Activated T-cell treated with anti-CD3 and anti-CD28 coated beads, Interleukin-2, amount 50 U/mL, for 4 hours (primary cell): ENCODE results near the gene AP2S1. TPM values are rescaled to one million over a fixed set of nuclear protein-coding genes. Genes with fewer than 3 reads are reported as not detected.
"Not testable (repeated sequence)": the region's sequence is repeated elsewhere in the genome, so short reads cannot be mapped to it uniquely, and the experiment has no call there.

ENCODE experiments used
- ATAC-seq, 2 donors: fragments of 200-7000 bp; cut with Tn5 transposase; one replicate each; pipeline ENCODE4 v1.10.0; 2021
- DNase-seq: peaks from one replicate; pipeline ENCODE4 v3.0.0-alpha.2; 2020
- H3K27me3 Mint-ChIP-seq: one replicate; pipeline ENCODE4 v1.8.0; 2021; ENCODE audit warnings: low read depth, mixed read lengths
- H3K36me3 Mint-ChIP-seq: one replicate; pipeline ENCODE4 v1.8.0; 2022; ENCODE audit warnings: mixed read lengths; ENCODE audit not compliant: insufficient read depth
- H3K4me1 Mint-ChIP-seq: one replicate; pipeline ENCODE4 v1.8.0; 2021; ENCODE audit warnings: low read depth, mixed read lengths
- H3K4me3 Mint-ChIP-seq: one replicate; pipeline ENCODE4 v1.8.0; 2021; ENCODE audit warnings: mild to moderate bottlenecking, moderate library complexity, mixed read lengths
- H3K9me3 Mint-ChIP-seq: one replicate; pipeline ENCODE4 v1.8.0; 2021; ENCODE audit warnings: mixed read lengths
- total RNA-seq, 3 donors: library from RNA; stranded (reverse); gene quantifications; one replicate each; pipeline ENCODE4 v1.2.1, GENCODE V29; 2021

The AP2S1 gene
- total RNA-seq, 3 donors from 2014 or later: 106 to 130 (median 116) TPM

GRCh38 chr19:46813839-46814358, 36.7 kb downstream of the AP2S1 start:
- H3K36me3 Mint-ChIP-seq: no peaks in the 10 kb centered on the region
- no peaks in the 10 kb centered on the region for H3K27me3 Mint-ChIP-seq
- H3K9me3 Mint-ChIP-seq: no peaks in the 10 kb centered on the region
- H3K4me3 Mint-ChIP-seq: no peak overlapping the region
- no peaks in the 10 kb centered on the region for H3K4me1 Mint-ChIP-seq
- DNase-seq (no peak), ATAC-seq (no peak)

DNA sequence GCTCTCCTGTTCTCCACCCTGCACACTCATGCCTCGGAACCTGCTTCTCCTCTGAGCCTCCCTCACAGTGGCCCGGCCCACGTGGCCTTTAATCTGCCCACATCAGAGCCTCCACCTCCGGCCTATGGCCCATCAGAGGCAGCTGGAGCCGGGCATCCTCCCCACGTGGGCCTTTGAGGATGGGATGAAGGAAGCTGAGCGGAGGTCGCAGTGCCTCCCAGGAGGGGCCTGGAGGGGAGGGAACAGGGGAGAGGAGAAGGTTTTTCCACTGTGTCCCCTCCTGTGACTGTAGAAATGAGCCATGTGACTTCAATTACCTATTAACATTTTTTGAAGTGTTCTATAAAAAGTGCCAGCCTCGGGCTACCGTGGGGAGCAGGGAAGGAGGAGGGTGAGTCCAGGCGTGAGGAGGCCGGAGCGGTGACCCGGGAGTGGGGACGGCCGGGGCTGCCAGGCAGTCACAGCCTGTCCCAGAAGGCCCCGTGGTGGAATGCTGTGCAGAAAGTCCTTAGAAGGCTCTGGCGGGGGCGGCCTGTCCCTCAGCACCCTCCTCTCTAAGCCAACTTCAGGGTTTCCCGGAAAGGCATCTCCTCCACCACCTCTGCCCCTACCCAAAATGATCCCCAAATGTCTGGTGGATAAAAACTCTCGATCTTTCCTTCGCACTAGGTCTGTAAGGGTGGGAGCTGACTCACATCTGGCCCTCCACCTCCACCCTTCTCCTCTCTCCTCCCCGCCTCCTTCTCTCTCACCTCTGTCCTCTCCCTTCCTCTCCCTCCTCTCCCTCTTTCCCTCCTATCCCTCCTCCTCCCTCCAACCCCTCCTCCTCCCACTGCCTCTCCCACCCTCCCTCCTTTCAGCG, 37.4 kb downstream of the AP2S1 start:
- no peak for DNase-seq

DNA sequence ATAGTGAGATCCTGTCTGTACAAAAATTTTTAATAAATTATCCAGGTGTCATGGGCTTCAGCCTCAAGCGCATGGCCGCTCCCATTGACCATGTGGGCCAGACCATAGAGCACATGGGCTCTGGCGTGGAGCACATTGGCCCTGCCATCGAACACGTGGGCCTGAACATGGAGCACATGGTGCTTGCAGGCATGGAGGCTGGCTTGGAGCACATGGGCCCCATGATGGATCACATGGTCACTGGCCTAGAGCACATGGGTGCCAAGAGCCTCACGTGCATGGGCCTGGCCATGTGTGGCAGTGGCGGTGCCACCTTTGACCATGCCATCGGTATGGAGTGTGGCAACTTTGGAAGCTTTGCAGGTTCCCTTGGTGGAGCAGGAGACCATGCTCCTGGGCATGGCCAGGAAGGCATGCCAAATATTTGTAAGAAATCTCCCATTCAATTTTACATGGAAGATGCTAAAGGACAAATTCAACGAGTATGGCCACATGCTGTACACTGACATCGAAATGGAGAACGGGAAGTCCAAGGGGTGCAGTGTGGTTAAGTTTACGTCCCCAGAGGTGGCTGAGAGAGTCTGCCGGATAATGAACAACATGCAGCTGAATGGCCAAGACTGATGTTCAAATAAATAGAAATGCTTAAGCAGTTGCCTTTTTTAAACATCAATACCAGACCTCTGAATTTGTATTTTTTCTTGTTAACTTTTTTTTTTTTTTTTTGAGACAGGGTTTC, 40.9 kb downstream of the AP2S1 start:
- H3K9me3 Mint-ChIP-seq: no peaks in the 10 kb centered on the region
- no peak overlapping the region for H3K4me3 Mint-ChIP-seq
- no peaks in the 10 kb centered on the region for H3K27me3 Mint-ChIP-seq
- H3K4me1 Mint-ChIP-seq: no peaks in the 10 kb centered on the region
- no peak for DNase-seq
- ATAC-seq: no peak
- H3K36me3 Mint-ChIP-seq: no peaks in the 10 kb centered on the region

More for the DNA sequence above, 37.4 kb downstream of the AP2S1 start:
- Mint-ChIP-seq H3K36me3 (no peaks in the 10 kb centered on the region), H3K4me1 (no peaks in the 10 kb centered on the region), H3K9me3 (no peaks in the 10 kb centered on the region), H3K27me3 (no peaks in the 10 kb centered on the region), H3K4me3 (no peak overlapping the region)
- no peak for ATAC-seq

GRCh38 chr19:46806656-46807055, 44.0 kb downstream of the AP2S1 start:
- H3K36me3 Mint-ChIP-seq: no peaks in the 10 kb centered on the region
- ATAC-seq: no peak
- H3K9me3 Mint-ChIP-seq: no peaks in the 10 kb centered on the region
- H3K4me3 Mint-ChIP-seq: no peak overlapping the region
- H3K27me3 Mint-ChIP-seq: no peaks in the 10 kb centered on the region
- no peak for DNase-seq
- no peaks in the 10 kb centered on the region for H3K4me1 Mint-ChIP-seq

- not testable (repeated sequence) for DNase-seq, H3K36me3 Mint-ChIP-seq, H3K4me1 Mint-ChIP-seq, ATAC-seq, H3K27me3 Mint-ChIP-seq, H3K4me3 Mint-ChIP-seq, H3K9me3 Mint-ChIP-seq
Measured at GRCh38 chr19:46804432-46804831, 46.2 kb downstream of the AP2S1 start.

DNA sequence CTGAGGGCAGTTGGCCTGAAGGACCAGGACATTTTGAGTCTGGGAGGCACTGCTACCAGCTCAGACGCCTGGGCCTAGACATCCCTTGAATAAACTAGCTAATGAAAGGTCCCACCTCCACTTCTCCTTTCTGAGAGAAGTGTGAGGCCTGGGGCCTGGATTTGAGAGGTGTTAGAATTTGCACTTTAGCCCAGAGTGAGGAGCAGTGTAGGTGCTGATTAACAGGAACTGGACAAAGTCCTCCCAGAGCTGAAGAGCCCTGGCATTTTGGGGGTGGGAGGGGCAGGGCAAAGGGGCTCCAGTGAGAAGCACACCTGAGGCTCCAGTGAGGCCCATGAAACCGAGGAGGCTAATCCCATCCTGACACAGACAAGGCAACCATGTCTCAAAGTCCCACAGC, 47.1 kb downstream of the AP2S1 start:
- ATAC-seq (no peak), DNase-seq (no peak)
- H3K4me1 Mint-ChIP-seq: no peaks in the 10 kb centered on the region
- H3K9me3 Mint-ChIP-seq: no peaks in the 10 kb centered on the region
- no peaks in the 10 kb centered on the region for H3K27me3 Mint-ChIP-seq
- H3K4me3 Mint-ChIP-seq: no peak overlapping the region
- H3K36me3 Mint-ChIP-seq: no peaks in the 10 kb centered on the region

DNA sequence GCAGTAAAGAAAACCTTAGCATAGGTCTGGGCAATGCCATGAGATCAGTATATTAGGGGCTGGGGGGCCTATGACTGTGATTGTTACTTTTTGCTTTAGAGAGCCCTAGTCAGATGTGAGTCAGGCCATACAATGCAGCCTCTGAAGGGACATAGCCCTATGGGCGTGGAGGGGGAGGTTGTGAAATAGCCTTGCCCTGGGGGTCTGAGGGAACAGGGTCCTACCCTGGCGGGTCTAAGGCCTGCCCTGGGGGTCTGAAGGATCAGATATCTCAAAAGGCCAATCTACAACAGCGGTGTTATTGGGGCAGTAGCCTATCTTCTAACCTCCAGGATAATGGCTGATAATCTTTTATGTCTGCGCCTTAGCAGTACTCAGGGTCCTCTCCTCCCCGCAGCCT, 48.5 kb downstream of the AP2S1 start:
- no peaks in the 10 kb centered on the region for H3K4me1 Mint-ChIP-seq
- H3K27me3 Mint-ChIP-seq: no peaks in the 10 kb centered on the region
- DNase-seq (no peak), ATAC-seq (no peak)
- no peak overlapping the region for H3K4me3 Mint-ChIP-seq
- no peaks in the 10 kb centered on the region for H3K36me3 Mint-ChIP-seq
- no peaks in the 10 kb centered on the region for H3K9me3 Mint-ChIP-seq

DNA sequence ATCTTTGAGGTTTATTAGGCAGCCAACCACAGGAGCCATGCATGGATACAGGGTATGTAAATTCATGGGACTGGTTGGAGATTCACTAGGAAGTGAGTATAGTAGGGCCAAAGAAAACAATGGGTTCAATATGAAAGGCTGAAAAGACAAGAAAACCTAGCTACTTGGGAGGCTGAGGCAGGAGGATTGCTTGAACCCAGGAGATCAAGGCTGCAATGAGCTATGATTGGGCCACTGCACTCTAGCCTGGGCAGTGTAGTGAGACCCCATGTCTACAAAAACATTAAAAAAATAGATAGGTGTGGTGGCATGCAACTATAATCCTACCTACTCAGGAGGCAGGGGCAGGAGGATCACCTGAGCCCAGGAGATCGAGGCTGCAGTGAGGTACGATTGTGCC, 51.9 kb downstream of the AP2S1 start:
- Mint-ChIP-seq H3K27me3 (no peaks in the 10 kb centered on the region), H3K9me3 (no peaks in the 10 kb centered on the region), H3K4me1 (no peaks in the 10 kb centered on the region), H3K36me3 (no peaks in the 10 kb centered on the region), H3K4me3 (no peak overlapping the region)
- DNase-seq (no peak), ATAC-seq (no peak)

DNA sequence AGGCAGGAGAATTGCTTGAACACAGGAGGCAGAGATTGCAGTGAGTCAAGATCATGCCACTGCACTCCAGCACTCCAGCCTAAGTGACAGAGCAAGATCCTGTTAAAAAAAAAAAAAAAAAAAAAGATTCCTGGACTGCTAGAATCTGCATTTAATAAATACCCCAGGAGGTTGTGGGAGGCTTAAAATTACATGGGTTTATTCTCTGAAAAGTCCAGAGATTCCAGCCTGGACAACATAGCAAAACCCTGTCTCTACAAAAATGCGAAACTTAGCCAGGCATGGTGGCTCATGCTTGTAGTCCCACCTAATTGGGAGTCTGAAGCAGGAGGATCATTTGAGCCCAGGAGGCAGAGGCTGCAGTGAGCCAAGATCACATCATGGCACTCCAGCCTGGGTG, 52.8 kb downstream of the AP2S1 start:
- H3K4me1 Mint-ChIP-seq: no peaks in the 10 kb centered on the region
- no peak overlapping the region for H3K4me3 Mint-ChIP-seq
- no peaks in the 10 kb centered on the region for H3K9me3 Mint-ChIP-seq
- no peak for ATAC-seq
- DNase-seq: no peak
- H3K36me3 Mint-ChIP-seq: no peaks in the 10 kb centered on the region
- H3K27me3 Mint-ChIP-seq: no peaks in the 10 kb centered on the region

DNA sequence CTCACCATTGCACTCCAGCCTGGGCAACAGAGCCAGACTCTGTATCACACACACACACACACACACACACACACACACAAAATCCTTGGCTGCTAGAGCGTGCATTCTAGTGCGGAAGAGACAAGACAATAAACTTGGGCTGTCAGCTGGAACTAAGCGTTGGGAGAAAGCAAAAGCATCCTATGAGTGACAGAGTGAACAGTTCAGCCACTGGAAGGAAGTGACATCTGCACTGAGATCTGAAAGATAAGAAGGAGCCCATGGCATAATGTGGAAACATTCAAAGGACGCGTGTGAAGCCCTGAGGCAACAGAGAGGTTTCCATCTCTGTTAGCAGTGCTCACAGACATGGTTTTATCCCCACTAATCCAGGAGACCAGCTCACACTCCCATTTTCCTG, 58.7 kb downstream of the AP2S1 start:
- Mint-ChIP-seq H3K4me3 (no peak overlapping the region), H3K4me1 (peaks cover 25% of the 10 kb centered on the region), H3K9me3 (no peaks in the 10 kb centered on the region), H3K27me3 (no peaks in the 10 kb centered on the region), H3K36me3 (peaks cover under 1% of the 10 kb centered on the region)
- ATAC-seq: peak in 1 of 2 donors; percentile 8
- DNase-seq: no peak

DNA sequence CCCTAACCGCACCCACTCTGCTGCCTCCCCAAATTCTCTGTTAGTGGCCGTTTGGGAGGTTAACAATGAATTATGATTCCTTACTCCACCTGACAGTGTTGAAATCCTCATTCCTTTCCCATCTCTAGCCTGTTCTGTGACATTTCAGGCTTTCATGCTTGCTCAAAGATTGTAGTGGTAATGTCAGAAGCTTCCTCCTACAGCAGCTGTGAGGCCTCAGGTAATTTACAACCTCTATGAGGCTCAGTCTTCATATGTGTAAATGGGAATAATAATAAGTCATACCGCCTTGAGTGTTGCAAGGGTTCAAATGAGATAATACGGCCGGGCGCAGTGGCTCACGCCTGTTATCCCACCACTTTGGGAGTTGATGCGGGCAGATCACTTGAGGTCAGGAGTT, 61.3 kb downstream of the AP2S1 start:
- Mint-ChIP-seq H3K27me3 (no peaks in the 10 kb centered on the region), H3K9me3 (no peaks in the 10 kb centered on the region), H3K4me1 (peaks cover 41% of the 10 kb centered on the region), H3K36me3 (peaks cover 25% of the 10 kb centered on the region), H3K4me3 (no peak overlapping the region)
- DNase-seq (no peak), ATAC-seq (no peak)

GRCh38 chr19:46788968-46789338, 61.7 kb downstream of the AP2S1 start:
- ATAC-seq: no peak

GRCh38 chr19:46788262-46788967, 62.2 kb downstream of the AP2S1 start, which contains the start of gene SLC1A5:
Gene SLC1A5 (minus strand): TSS chr19:46788594. CDS start chr19:46787965, 629 bp downstream.
- ATAC-seq (peak; percentile 81 to 84), DNase-seq (peak; percentile 99)
- peak within 1 kb of the TSS; percentile 98 for H3K4me3 Mint-ChIP-seq
- H3K36me3 Mint-ChIP-seq: peaks cover 34% of the 10 kb centered on the region
- H3K27me3 Mint-ChIP-seq: no peaks in the 10 kb centered on the region
- no peaks in the 10 kb centered on the region for H3K9me3 Mint-ChIP-seq
- peaks cover 50% of the 10 kb centered on the region for H3K4me1 Mint-ChIP-seq

More at GRCh38 chr19:46788968-46789338, 61.7 kb downstream of the AP2S1 start:
- Mint-ChIP-seq H3K4me1 (peaks cover 45% of the 10 kb centered on the region), H3K4me3 (peak overlapping the region; percentile 98), H3K27me3 (no peaks in the 10 kb centered on the region), H3K9me3 (no peaks in the 10 kb centered on the region), H3K36me3 (peaks cover 29% of the 10 kb centered on the region)
- no peak for DNase-seq
